HG02973 (cell line): ENCODE results near the gene SYT10.
"Not testable (repeated sequence)": the region's sequence is repeated elsewhere in the genome, so short reads cannot be mapped to it uniquely, and the experiment has no call there.

Experiments
- ATAC-seq: cut with Tn5 transposase; IDR thresholded peaks from one replicate; pipeline ENCODE4 v1.9.1; 2021; ENCODE audit warnings: moderate library complexity; ENCODE audit not compliant: unreplicated experiment

Gene SYT10

GRCh38 chr12:33439587-33440011 is at the start of gene SYT10:
TSS of gene SYT10 (minus strand) at chr12:33439819. CDS start at chr12:33439522, 297 bp downstream.
- ATAC-seq = no peak

GRCh38 chr12:33488036-33488435 is 48.4 kb upstream of the SYT10 start:
- ATAC-seq = no peak

DNA sequence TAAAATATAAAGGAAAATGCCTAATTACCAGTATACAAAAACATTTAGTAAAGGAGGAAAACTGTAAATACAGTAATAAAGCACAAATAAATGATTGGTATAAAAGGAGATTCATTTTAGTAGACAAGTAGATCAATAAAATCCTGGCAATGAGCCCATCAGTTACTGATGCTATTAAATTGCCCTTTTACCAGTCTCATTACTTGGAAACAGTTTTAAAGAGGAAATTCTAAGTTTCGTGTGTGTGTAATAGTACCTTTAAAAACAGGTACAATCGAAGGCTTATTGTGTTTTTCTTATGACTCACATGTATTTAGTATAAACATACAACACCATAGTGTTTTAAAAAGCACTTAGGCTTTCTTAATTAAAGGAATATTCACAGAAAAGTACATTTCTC is 46.4 kb upstream of the SYT10 start:
- no peak for ATAC-seq

- ATAC-seq = no peak
These were observed 44.5 kb upstream of the SYT10 start for GRCh38 chr12:33484161-33484560.

DNA sequence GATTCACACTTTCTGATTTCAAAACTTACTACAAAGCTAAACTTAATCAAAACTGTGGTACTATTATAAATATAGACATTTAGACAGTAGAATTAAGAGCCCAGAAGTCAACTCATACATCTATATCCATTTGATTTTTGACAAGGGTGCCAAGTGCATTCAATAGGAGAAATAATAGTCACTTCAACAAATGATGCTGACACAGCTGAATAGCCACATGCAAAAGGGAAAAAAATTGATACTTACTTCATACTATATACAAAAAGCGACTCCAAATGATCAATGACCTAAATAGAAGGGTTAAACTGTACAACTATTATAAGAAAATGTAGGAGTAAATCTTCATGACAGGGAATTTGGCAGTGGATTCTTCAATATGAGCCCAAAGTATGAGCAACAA is 40.7 kb upstream of the SYT10 start:
- ATAC-seq = no peak

- ATAC-seq = no peak
These were observed 36.4 kb upstream of the SYT10 start for GRCh38 chr12:33476058-33476457.

- no peak for ATAC-seq
These were observed 32.7 kb upstream of the SYT10 start for GRCh38 chr12:33472299-33472698.

DNA sequence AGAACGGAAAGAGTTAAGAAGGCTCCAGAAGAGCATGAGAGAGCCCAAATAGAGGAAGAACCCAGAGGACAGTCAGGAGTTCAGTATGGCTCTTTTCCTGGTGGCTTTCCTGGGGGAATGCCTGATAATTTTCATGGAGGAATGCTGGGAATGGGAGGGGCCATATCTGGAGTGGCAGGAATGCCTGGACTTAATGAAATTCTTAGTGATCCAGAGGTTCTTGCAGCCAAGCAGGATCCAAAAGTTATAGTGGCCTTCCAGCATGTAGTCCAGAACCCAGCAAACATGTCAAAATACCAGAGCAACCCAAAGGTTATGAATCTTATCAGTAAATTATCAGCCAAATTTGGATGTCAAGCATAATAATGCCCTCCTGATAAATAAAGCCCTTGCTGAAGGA is 15.5 kb upstream of the SYT10 start:
- ATAC-seq = no peak

DNA sequence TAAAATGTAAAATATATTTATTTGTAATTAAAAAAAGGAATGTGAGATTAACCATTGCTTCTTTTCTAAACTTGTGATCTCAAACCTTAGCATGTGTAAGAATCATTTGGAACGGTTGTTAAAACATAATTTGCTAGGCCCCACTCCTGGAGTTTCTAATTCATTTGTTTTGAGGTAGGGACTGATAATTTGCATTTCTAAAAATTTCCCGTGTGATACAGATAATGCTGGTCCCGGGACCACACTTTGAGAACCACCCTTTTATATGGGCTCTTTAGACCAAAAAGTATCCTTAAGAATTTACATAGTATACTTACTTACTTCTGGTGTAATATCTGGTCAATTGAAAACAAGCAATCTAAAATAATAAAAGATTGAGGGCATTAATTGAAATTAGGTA is 10.9 kb upstream of the SYT10 start:
- no peak for ATAC-seq

DNA sequence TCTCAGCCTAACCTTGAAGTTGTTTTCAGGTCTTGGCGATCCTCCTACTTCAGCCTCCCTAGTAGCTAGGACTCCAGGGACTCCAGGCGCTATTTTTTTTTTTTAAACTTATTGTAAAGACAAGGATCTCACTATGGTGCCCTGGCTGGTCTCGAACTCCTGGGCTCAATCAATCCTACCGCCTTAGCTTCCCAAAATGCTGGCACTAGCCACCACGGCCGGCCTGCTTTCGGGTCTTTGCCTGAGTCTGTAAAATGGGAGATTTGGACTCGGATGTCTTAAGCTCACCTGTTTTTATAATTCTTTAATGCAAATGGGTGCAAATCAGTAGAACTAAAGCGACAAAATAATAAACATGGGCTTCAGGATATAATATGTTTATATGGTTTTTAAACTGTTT is 858 bp upstream of the SYT10 start:
- ATAC-seq = no peak

- ATAC-seq = no peak
These were observed 600 bp downstream of the SYT10 start for GRCh38 chr12:33438851-33439586.

DNA sequence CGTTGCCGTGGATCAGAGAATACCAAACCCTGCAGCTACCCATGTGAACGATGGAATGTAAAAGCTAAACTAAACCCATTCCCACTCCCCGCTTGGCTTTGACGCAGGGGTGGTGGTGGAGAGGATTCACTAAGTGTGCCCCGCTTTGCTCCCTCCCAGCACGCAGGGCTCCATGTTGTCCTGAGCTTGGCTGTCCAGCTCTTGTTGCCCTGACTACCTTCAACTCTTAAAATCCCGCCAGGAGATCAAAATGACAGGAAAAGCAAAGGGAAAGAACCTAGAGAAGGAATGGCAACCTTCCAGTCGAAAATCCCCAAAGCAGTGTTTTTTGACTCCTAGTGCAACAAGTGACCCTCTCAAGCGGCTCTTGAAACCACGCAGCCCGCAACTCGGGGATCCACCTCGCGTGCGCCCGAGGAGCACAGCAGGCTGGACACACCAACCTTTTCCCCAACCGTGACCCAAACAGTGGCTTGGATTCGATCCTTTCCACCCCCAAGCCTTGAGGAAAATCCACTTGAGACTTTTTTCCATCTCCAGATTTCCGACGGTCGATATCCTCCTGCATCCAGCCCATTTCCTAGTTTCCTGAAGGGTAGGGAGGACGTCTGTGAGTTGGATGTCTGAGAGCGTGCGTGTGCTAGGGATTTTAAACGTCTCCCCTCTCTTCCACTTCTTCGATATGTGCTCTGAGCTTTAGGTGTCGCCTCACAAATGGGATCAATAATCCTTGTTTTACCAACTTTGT is 1.4 kb downstream of the SYT10 start:
- no peak for ATAC-seq

DNA sequence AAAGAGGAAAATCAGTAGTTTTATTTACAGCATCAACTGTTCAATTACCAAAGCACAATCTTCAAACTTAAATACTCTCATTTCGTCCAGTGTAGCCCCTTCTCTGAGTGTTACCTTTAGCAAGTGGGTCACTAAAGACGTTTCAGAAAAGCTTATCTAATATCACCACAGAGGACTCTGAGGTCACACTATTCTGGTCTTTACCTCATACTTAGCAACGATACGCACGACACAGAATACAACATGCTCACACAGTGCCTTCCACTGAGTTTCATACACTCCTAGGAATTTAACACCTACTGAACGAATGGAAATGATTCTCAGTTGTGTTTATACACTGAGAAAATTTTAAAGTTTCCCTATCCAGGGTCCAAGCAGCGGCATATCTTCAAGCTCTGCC is 2.0 kb downstream of the SYT10 start:
- ATAC-seq = no peak

- ATAC-seq = no peak
These were observed 6.6 kb downstream of the SYT10 start for GRCh38 chr12:33432992-33433391.

- no peak for ATAC-seq
These were observed 8.0 kb downstream of the SYT10 start for GRCh38 chr12:33431648-33432047.

DNA sequence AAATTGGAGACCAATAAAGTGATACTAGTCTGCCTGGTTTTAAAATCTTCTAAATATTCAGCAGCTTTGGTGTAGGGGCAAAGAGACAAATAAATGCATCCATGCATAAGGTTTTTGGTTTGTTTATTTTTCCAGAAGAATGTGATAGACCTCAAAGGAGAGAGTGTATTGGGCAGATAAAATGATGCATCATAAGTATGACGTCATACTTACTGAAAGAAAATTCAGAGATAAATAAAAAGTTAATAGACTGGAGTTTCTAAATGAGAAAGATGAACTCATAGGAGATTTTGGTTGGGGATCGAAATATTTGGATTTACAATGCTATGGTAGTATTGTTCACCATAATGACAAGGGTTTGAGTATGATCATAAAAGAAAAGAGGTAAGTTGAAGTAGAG is 10.2 kb downstream of the SYT10 start:
- no peak for ATAC-seq

- no peak for ATAC-seq
These were observed 12.5 kb downstream of the SYT10 start for GRCh38 chr12:33427071-33427470.

- no peak for ATAC-seq
These were observed 15.9 kb downstream of the SYT10 start for GRCh38 chr12:33423706-33424105.

DNA sequence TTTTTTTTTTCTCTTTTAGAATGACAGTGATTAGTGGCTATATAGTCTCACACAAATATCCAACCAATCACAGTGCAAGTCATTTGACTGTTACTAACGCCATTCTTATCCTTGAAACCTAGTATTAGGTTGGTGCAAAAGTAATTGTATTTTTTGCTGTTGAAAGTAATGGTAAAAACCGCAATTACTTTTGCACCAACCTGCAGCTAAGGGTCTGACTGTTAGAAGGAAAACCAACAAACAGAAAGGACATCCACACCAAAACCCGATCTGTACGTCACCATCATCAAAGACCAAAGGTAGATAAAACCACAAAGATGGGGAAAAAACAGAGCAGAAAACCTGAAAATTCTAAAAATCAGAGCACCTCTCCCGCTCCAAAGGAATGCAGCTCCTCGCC is 27.2 kb downstream of the SYT10 start:
- not testable (repeated sequence) for ATAC-seq

DNA sequence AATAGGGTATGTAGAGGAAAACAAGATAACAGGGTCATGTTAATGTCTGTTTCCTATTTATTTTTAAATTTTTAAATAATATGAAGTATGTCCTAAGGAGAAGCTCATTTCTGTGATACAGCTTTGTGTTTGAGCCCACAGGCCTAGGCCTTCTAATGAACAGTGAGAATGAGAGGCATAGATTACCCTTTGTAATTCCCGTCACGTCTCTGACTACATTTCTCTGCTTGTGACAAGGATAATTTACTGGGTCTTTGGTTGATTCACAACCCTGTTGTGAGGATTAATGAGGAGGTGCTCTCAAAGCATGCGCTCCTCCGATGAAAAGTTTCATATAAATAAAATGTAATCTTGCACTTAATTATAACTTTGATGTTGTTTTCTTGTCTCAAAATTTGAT is 56.1 kb downstream of the SYT10 start:
- no peak for ATAC-seq

- ATAC-seq = no peak
These were observed 63.5 kb downstream of the SYT10 start for GRCh38 chr12:33376153-33376552.

DNA sequence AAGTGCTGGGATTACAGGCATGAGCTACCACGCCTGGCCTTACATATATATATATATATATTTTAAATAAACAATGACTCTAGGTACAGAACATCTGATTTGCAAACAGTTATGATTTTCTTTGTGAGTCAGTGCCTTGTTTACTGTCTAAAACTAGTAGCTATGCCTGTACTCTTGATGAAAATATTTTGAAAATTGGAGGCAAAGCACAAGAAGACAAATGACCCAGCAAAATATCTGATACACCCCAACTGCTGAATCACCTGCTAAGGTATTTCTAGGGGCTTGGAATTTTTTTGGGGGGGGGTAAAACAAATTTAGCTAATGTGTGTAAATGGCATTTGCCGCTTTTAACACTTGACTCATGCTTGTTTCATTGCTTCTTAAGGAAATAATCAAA is 69.3 kb downstream of the SYT10 start:
- no peak for ATAC-seq
